Ishikawa (cell line): Measurements from ENCODE around the gene PSPC1.

Experiments used
- CEBPB ChIP-seq: IDR thresholded peaks from 2 replicates; pipeline ENCODE4 v1.6.1; 2012
- CREB1 ChIP-seq: IDR thresholded peaks from 2 replicates; pipeline ENCODE4 v1.6.1; 2012; ENCODE audit warnings: low read depth
- EGR1 ChIP-seq: IDR thresholded peaks from 2 replicates; pipeline ENCODE4 v1.6.1; 2012
- EP300 ChIP-seq: IDR thresholded peaks from 2 replicates; pipeline ENCODE4 v1.6.1; 2012; ENCODE audit warnings: borderline replicate concordance
- FOXM1 ChIP-seq: IDR thresholded peaks from 2 replicates; pipeline ENCODE4 v1.6.1; 2012; ENCODE audit warnings: low read depth, borderline replicate concordance
- NFIC ChIP-seq: IDR thresholded peaks from 2 replicates; pipeline ENCODE4 v1.6.1; 2012
- REST ChIP-seq: IDR thresholded peaks from 2 replicates; pipeline ENCODE4 v1.6.1; 2012; ENCODE audit warnings: low read depth, mild to moderate bottlenecking
- TAF1 ChIP-seq: IDR thresholded peaks from 2 replicates; pipeline ENCODE4 v1.6.1; 2012; ENCODE audit warnings: low read depth, mild to moderate bottlenecking
- TCF12 ChIP-seq: IDR thresholded peaks from 2 replicates; pipeline ENCODE4 v1.6.1; 2012; ENCODE audit warnings: low read depth
- YY1 ChIP-seq: IDR thresholded peaks from 2 replicates; pipeline ENCODE4 v1.6.1; 2012; ENCODE audit warnings: low read depth
- ZBTB7A ChIP-seq: IDR thresholded peaks from 2 replicates; pipeline ENCODE4 v1.6.1; 2012; ENCODE audit warnings: low read depth
- TF ChIP-seq, protein P1 (sequence below): IDR thresholded peaks from 2 replicates; pipeline ENCODE4 v1.6.1; 2012

- no peak for TF ChIP-seq EGR1
- TF ChIP-seq CEBPB: no peak
- no peak for TF ChIP-seq TAF1
- no peak for TF ChIP-seq TCF12
- no peak for TF ChIP-seq EP300
- TF ChIP-seq NFIC: no peak
- no peak for TF ChIP-seq YY1
- TF ChIP-seq, protein P1, sequence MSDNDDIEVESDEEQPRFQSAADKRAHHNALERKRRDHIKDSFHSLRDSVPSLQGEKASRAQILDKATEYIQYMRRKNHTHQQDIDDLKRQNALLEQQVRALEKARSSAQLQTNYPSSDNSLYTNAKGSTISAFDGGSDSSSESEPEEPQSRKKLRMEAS: no peak
- no peak for TF ChIP-seq CREB1
- TF ChIP-seq REST: no peak
- no peak for TF ChIP-seq ZBTB7A
- TF ChIP-seq FOXM1: no peak
These were observed 109.8 kb downstream of the PSPC1 start for GRCh38 chr13:19672990-19673389.
